Daoy (cell line): ENCODE data around the gene ILF3. TPM values are rescaled to one million over a fixed set of nuclear protein-coding genes. Genes with fewer than 3 reads are reported as not detected.

Experiments used
- DNase-seq: peaks from one replicate; pipeline ENCODE4 v3.0.0-alpha.2; 2015; ENCODE audit warnings: low read depth
- total RNA-seq: library from RNA; depleted of rRNA; stranded (reverse); fragments of >200 nt; shearing (Covaris generic); gene quantifications from 2 replicates; pipeline ENCODE4 v1.2.3, GENCODE V29; 2014; rRNA removed

The ILF3 gene
- 164 and 195 TPM in 2 replicates for total RNA-seq

- DNase-seq = peak; percentile 100
These were observed at the start of gene ILF3 for GRCh38 chr19:10653732-10654609. TSS of gene ILF3 (plus strand) at chr19:10654346. CDS start at chr19:10670606, 16,260 bp downstream.

GRCh38 chr19:10604460-10604980, 49.6 kb upstream of the ILF3 start:
- no peak for DNase-seq

- no peak for DNase-seq
These were observed 42.2 kb upstream of the ILF3 start for GRCh38 chr19:10611907-10612306.

GRCh38 chr19:10612499-10613119, 41.5 kb upstream of the ILF3 start:
- no peak for DNase-seq

- no peak for DNase-seq
These were observed 38.6 kb upstream of the ILF3 start for GRCh38 chr19:10615429-10616023.

GRCh38 chr19:10617409-10618121, 36.6 kb upstream of the ILF3 start:
- DNase-seq = no peak

- DNase-seq = no peak
These were observed 35.3 kb upstream of the ILF3 start for GRCh38 chr19:10618846-10619245.

- DNase-seq = no peak
These were observed 33.4 kb upstream of the ILF3 start for GRCh38 chr19:10620786-10621185.

GRCh38 chr19:10621966-10622365, 32.2 kb upstream of the ILF3 start:
- DNase-seq = no peak

GRCh38 chr19:10624585-10624984, 29.6 kb upstream of the ILF3 start:
- DNase-seq = no peak

GRCh38 chr19:10625003-10625761, 29.0 kb upstream of the ILF3 start, which contains the start of gene SLC44A2:
TSS of gene SLC44A2 (plus strand) at chr19:10625553. CDS start at chr19:10625634, 81 bp downstream.
- DNase-seq = peak; percentile 55

GRCh38 chr19:10625762-10626138, 28.4 kb upstream of the ILF3 start:
- no peak for DNase-seq

- DNase-seq = no peak
These were observed 22.3 kb upstream of the ILF3 start for GRCh38 chr19:10631874-10632273.

- DNase-seq = no peak
These were observed 19.7 kb upstream of the ILF3 start for GRCh38 chr19:10634430-10634829.

- DNase-seq = no peak
These were observed 19.2 kb upstream of the ILF3 start for GRCh38 chr19:10634963-10635362.

GRCh38 chr19:10636304-10636972, 17.7 kb upstream of the ILF3 start:
- DNase-seq = no peak

- DNase-seq = no peak
These were observed 16.3 kb upstream of the ILF3 start for GRCh38 chr19:10637894-10638293.

- DNase-seq = no peak
These were observed 14.3 kb upstream of the ILF3 start for GRCh38 chr19:10639836-10640235.

GRCh38 chr19:10640361-10640760, 13.8 kb upstream of the ILF3 start:
- no peak for DNase-seq

GRCh38 chr19:10641248-10641647, 12.9 kb upstream of the ILF3 start:
- no peak for DNase-seq
